ENCODE measurements around the gene HSD17B1.
"Not testable (repeated sequence)": the region's sequence is repeated elsewhere in the genome, so short reads cannot be mapped to it uniquely, and the experiment has no call there.

Gene HSD17B1

GRCh38 chr17:42525221-42525620, 27.5 kb upstream of the HSD17B1 start:
- DNase-seq (ENCODE audit: low read depth in 2 of 2), result peak; percentile 83 to 84

GRCh38 chr17:42526031-42526444, 26.7 kb upstream of the HSD17B1 start:
- DNase-seq (ENCODE audit: low read depth in 2 of 2), result no peak

GRCh38 chr17:42527932-42528331, 24.8 kb upstream of the HSD17B1 start:
- DNase-seq (ENCODE audit: low read depth in 2 of 2), result no peak

- DNase-seq (ENCODE audit: low read depth in 2 of 2), result no peak
Measured at GRCh38 chr17:42529061-42529460, 23.7 kb upstream of the HSD17B1 start.

- no peak for DNase-seq (ENCODE audit: low read depth in 2 of 2)
Measured at GRCh38 chr17:42530952-42531454, 21.7 kb upstream of the HSD17B1 start.

GRCh38 chr17:42531455-42532354, 21.0 kb upstream of the HSD17B1 start:
- DNase-seq (ENCODE audit: low read depth in 2 of 2), result no peak

- DNase-seq (ENCODE audit: low read depth in 2 of 2), result no peak
Measured at GRCh38 chr17:42535155-42536047, 17.3 kb upstream of the HSD17B1 start.

GRCh38 chr17:42536048-42536371, 16.7 kb upstream of the HSD17B1 start, which contains the start of gene NAGLU:
TSS of gene NAGLU (plus strand) at chr17:42536241. CDS start at chr17:42536273, 32 bp downstream.
- peak; percentile 57 to 70 for DNase-seq (ENCODE audit: low read depth in 2 of 2)

GRCh38 chr17:42536372-42537155, 16.2 kb upstream of the HSD17B1 start:
- no peak for DNase-seq (ENCODE audit: low read depth in 2 of 2)

GRCh38 chr17:42537156-42537805, 15.4 kb upstream of the HSD17B1 start:
- DNase-seq (ENCODE audit: low read depth in 2 of 2), result no peak

GRCh38 chr17:42537826-42538451, 14.8 kb upstream of the HSD17B1 start:
- DNase-seq (ENCODE audit: low read depth in 2 of 2), result no peak

- no peak for DNase-seq (ENCODE audit: low read depth in 2 of 2)
Measured at GRCh38 chr17:42538482-42538881, 14.2 kb upstream of the HSD17B1 start.

- DNase-seq (ENCODE audit: low read depth in 2 of 2), result not testable (repeated sequence)
Measured at GRCh38 chr17:42540558-42540957, 12.2 kb upstream of the HSD17B1 start.

GRCh38 chr17:42541041-42541833, 11.5 kb upstream of the HSD17B1 start:
- DNase-seq (ENCODE audit: low read depth in 2 of 2), result no peak

GRCh38 chr17:42543190-42544079, 9.3 kb upstream of the HSD17B1 start:
- no peak for DNase-seq (ENCODE audit: low read depth in 2 of 2)

- no peak for DNase-seq (ENCODE audit: low read depth in 2 of 2)
Measured at GRCh38 chr17:42544874-42545283, 7.8 kb upstream of the HSD17B1 start.

- not testable (repeated sequence) for DNase-seq (ENCODE audit: low read depth in 2 of 2)
Measured at GRCh38 chr17:42545755-42546505, 6.8 kb upstream of the HSD17B1 start.

- no peak for DNase-seq (ENCODE audit: low read depth in 2 of 2)
Measured at GRCh38 chr17:42547001-42547461, 5.7 kb upstream of the HSD17B1 start.

Measured in fibroblast of skin of left quadriceps (primary cell).